ENCODE data around the gene GGTA1.
"Not testable (repeated sequence)": the region's sequence is repeated elsewhere in the genome, so short reads cannot be mapped to it uniquely, and the experiment has no call there.

The GGTA1 gene

DNA sequence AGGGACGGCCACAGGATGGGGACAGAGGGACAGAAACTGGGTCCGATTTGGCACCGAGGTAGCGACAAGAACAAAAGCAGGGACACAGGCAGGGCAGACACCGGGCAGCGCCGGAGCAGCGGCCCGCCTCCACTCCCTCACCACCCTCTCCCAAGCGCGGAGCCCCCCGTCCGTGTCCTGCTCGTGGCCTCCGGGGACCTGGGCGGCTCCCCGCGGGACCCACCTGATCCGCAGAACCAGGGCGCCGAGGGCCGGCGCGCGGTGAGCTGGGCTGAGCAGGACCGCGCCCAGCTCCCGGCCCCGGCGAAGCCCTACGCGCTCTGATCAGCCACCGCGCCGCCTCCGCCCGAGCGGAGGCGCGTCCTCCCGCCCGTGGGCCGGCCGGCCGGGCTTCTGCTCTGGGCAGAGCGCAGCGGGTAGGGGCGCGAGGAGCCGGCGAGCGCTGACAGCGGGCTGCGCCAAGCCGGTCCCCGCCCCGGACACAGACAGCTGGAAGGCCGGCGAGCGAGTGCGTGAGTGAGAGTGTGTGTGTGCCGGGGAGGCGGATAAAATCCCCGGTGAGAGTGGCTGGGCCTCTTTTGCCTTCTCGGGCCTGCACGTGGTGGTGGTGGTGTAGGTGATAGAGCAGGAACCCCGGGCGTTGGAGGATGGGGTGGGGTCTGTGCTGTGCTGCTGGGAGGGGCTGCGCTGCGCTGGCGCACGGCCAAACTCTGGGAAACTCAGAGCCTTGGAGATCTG lies at the start of gene GGTA1:
TSS of gene GGTA1 (minus strand) at position 418 of the 738 bp plus-strand sequence. CDS start 31,922 bp downstream, outside the sequence.
- peak in 25 of 58 donors; percentile 14 to 68 (median 41) for DNase-seq

- no peak for DNase-seq
These were observed 49.0 kb upstream of the GGTA1 start for GRCh38 chr9:121548666-121549065.

GRCh38 chr9:121545875-121546423 lies 46.3 kb upstream of the GGTA1 start:
- peak in 57 of 58 donors; percentile 33 to 93 (median 83) for DNase-seq

- no peak for DNase-seq
These were observed 45.7 kb upstream of the GGTA1 start for GRCh38 chr9:121545150-121545874.

DNA sequence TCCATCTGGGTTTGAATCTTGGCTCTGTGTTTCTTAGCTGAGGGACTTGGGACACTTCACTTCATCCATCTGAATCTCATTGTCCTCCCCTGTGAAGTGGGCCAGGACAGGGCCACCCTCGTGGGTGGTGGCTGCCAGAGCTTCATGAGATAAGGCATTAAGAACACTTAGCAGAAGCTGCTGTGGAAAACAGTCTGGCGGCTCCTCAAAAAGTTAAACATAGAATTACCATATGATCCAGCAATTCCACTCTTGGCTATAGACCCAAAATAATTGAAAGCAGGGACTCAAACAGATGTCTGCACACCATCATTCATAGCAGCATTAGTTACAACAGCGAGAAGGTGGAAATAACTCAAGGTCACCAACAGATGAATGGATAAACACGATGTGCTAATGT lies 42.4 kb upstream of the GGTA1 start:
- no peak for DNase-seq

GRCh38 chr9:121541256-121541655 lies 41.6 kb upstream of the GGTA1 start:
- DNase-seq: no peak

DNA sequence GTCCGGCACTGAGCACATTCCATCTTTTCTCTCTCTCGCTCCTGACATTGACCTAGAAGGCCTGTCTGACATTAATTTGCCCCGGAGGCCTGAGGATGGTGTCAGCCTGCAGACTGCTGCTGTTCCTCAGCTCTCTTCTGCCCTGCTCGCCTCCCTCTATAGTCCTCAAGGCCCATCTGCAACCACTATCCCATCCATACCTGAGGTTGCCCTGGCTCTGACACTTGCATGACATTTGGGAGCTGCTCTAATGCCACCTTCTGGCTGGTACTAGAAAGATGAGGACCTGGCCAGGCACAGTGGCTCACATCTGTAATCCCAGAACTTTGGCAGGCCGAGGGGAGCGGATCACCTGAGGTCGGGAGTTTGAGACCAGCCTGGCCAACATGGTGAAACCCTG lies 38.6 kb upstream of the GGTA1 start:
- no peak for DNase-seq

- peak in 16 of 58 donors; percentile 4 to 68 (median 30) for DNase-seq
These were observed 37.6 kb upstream of the GGTA1 start for GRCh38 chr9:121537283-121537682.

- DNase-seq: no peak
These were observed 33.2 kb upstream of the GGTA1 start for GRCh38 chr9:121532881-121533280.

- DNase-seq: peak in 45 of 58 donors; percentile 7 to 76 (median 44)
These were observed 29.8 kb upstream of the GGTA1 start for GRCh38 chr9:121529237-121529987.

DNA sequence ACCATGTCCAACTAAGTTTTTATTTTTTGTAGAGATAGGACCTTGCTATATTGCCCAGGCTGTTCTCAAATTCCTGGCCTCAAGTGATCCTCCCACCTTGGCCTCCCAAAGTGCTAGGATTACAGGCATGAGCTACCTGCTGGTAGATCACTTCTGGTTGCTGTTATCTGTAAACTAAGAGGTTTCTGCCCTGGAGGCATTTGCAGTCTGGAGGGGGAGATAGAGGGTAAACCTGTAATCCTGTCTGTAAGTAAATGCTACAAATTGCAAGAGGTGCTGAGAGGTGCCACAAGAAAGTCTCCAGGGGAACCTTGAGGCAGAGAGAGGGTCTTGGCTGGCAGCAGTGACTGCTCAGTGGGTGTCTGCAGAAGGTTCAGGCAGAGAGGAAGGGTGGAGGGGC lies 29.0 kb upstream of the GGTA1 start:
- no peak for DNase-seq

- DNase-seq: peak in 1 of 58 donors; percentile 4
These were observed 27.7 kb upstream of the GGTA1 start for GRCh38 chr9:121527371-121527770.

- not testable (repeated sequence) for DNase-seq
These were observed 20.0 kb upstream of the GGTA1 start for GRCh38 chr9:121519688-121520087.

DNA sequence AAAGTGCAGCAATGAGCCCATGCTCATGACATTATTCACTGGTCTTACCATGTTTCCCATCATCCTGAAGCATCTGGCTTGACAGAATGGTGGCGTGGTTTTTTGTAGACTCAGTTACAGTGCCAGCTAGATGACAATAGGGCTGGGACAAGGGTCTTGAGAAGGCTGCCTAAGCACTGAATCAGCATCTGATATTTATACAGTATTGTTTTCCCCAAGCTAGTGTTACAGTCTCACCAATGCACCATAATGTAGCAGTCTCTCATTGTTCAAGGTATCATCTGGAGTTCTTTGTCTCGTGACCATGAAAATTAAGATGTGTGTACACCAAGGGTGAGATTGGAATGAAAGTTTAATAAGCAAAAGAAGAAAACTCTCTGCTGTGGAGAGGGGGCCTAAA lies 19.0 kb upstream of the GGTA1 start:
- DNase-seq: no peak

DNA sequence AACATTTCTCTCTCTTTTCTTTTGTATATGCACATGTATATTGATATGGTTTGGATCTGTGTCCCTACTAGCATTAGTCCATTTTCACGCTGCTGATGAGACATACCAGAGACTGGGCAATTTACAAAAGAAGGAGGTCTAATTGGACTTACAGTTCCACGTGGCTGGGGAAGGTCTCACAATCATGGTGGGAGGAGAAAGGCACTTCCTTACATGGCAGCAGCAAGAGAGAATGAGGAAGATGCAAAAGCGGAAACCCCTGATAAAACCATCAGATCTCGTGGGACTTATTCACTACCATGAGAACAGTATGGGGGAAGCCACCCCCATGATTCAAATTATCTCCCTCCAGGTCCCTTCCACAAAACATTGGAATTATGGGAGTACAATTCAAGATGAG lies 13.5 kb upstream of the GGTA1 start:
- DNase-seq: not testable (repeated sequence)

DNA sequence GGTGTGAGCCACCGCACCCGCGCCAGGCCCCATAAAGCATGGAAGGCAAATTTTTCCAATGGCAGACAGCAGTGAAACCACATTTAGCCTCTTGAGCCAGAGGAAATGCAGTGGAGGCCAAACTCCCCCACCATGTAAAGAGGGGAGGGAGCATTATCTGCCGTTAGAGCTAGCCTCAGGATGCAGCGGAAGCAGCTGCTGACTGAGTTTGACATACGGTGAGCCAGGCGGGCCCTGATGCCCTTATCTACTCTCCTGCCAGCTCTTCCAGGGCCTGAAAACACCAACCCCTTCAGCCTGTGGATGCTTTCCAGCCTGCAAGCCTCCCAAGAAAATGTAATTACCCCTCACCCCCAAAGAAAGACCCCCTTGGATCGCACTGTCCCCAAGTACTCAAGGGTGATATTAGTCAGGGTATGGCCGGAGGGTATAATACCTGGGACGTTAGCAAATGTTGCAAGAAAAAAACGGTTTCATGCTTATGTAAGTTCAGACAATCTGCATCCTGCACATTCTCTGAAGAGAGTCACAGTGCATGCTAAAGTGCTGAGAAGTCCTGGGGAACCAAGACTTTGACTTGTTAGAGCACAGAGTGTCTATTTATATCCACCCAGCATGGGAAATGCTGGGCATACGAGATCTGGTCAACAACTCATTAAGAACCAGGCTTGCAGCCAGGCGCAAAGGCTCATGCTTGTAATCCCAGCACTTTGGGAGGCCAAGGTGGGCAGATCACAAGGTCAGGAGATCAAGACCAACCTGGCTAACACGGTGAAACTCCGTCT lies 11.3 kb upstream of the GGTA1 start:
- peak in 13 of 58 donors; percentile 2 to 62 (median 25) for DNase-seq

- DNase-seq: no peak
These were observed 9.5 kb upstream of the GGTA1 start for GRCh38 chr9:121509180-121509579.

DNA sequence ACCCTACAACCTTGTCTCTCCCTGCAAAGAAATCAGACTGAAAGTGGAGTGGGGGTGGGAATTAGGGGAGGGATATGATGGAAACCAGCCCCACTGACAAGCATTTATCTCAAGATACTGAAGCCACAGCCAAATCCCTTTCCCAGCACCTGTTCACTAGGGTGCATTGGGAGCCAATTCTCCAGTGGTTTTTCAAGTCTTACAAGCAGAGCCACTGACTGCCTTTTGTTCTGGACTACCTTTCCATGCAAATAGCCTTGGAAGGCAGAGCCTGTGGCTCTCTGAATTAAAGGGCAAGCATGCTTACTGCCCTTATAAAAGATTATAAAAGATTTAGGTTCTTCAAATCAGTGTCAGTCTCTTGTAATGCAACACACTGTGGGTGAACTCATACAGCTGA lies 8.8 kb upstream of the GGTA1 start:
- DNase-seq: no peak

- DNase-seq: no peak
These were observed 6.5 kb upstream of the GGTA1 start for GRCh38 chr9:121505903-121506735.

DNA sequence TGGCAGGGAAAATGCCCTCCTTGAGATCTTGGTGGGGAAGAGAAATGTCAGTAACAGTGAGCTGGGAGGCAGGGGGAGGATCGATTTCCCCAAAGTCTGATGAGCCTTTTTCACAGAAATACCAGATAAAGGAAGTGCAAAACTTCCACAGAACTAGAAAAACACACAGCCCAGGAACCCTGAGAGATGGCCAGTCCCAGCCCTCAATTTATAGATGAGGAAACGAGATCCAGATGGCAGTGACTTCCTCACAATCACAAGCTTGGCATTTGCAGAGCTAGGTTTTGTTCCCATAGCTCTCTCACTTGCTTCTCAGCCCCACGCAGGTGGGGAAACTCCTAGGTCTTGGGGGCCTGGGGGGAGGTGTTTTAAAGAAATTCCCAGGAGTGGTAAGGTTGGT lies 3.8 kb upstream of the GGTA1 start:
- DNase-seq: no peak

All from anterior cingulate cortex (tissue), 58 donors.